ENCODE results near the gene ADI1.

GRCh38 chr2:3533836-3534235, 14.5 kb upstream of the ADI1 start:
- TF ChIP-seq SP1 (IDR thresholded peaks at IDR 0.05) (no peak), GABPA (IDR thresholded peaks at IDR 0.05 in 1 of 2, conservative IDR thresholded peaks at IDR 0.05 in 1 of 2) (no peak), ZBTB33 (IDR thresholded peaks at IDR 0.05) (no peak), MAX (IDR thresholded peaks at IDR 0.05) (no peak), CTCF (IDR thresholded peaks at IDR 0.05; ENCODE audit: low read depth, low read length, missing input control) (no peak), RAD21 (IDR thresholded peaks at IDR 0.05) (no peak), JUND (IDR thresholded peaks at IDR 0.05) (no peak), HNF4A (conservative IDR thresholded peaks at IDR 0.05) (no peak), NR2F2 (IDR thresholded peaks at IDR 0.05) (no peak), TAF1 (conservative IDR thresholded peaks at IDR 0.05) (no peak), REST (IDR thresholded peaks at IDR 0.05) (no peak), YY1 (IDR thresholded peaks at IDR 0.05) (no peak), ATF3 (IDR thresholded peaks at IDR 0.05) (no peak)
